ENCODE measurements around the gene PDK4. TPM values are rescaled to one million over a fixed set of nuclear protein-coding genes. Genes with fewer than 3 reads are reported as not detected.

PDK4 gene
- total RNA-seq: not detected

GRCh38 chr7:95596198-95597063, at the start of gene PDK4:
PDK4 (minus strand) TSS chr7:95596516; CDS start chr7:95596293, 223 bp downstream.
- Mint-ChIP-seq H3K4me1 (no peaks in the 10 kb centered on the region), H3K27me3 (peaks cover 22% of the 10 kb centered on the region), H3K9me3 (ENCODE audit: low read depth) (no peaks in the 10 kb centered on the region), H3K27ac (no peak within 1 kb of the TSS), H3K4me3 (no peak within 1 kb of the TSS), H3K36me3 (ENCODE audit: low read depth) (no peaks in the 10 kb centered on the region)
- ChIA-PET POLR2A (no interaction called here), CTCF (interaction anchor here (1.0 kb wide), 1 partner anchor 9 kb away, joined by 3 read pairs; no protein-coding TSS in a partner anchor)
- DNase-seq (no peak), ATAC-seq (no peak)
- intact Hi-C loops (cut with DNase I, micrococcal nuclease): no loop called here

- H3K4me1 Mint-ChIP-seq: no peaks in the 10 kb centered on the region
- H3K27ac Mint-ChIP-seq: no peak overlapping the region
- ATAC-seq (no peak), DNase-seq (no peak)
- POLR2A ChIA-PET: no interaction called here
- H3K4me3 Mint-ChIP-seq: no peak overlapping the region
- no peaks in the 10 kb centered on the region for H3K9me3 Mint-ChIP-seq (ENCODE audit: low read depth)
- no peaks in the 10 kb centered on the region for H3K36me3 Mint-ChIP-seq (ENCODE audit: low read depth)
- intact Hi-C loops (cut with DNase I, micrococcal nuclease): no loop called here
- H3K27me3 Mint-ChIP-seq: peaks cover 2% of the 10 kb centered on the region
- CTCF ChIA-PET: no interaction called here
These were observed 45.9 kb upstream of the PDK4 start for GRCh38 chr7:95642173-95642572.

- Mint-ChIP-seq H3K36me3 (ENCODE audit: low read depth) (no peaks in the 10 kb centered on the region), H3K4me1 (no peaks in the 10 kb centered on the region), H3K4me3 (no peak overlapping the region), H3K9me3 (ENCODE audit: low read depth) (no peaks in the 10 kb centered on the region), H3K27me3 (no peaks in the 10 kb centered on the region), H3K27ac (no peak overlapping the region)
- DNase-seq: no peak
- no peak for ATAC-seq
- intact Hi-C loops (cut with DNase I, micrococcal nuclease): no loop called here
- POLR2A ChIA-PET: no interaction called here
- CTCF ChIA-PET: interaction anchor here (0.7 kb wide), 1 partner anchor 140 kb away, joined by 3 read pairs; no protein-coding TSS in a partner anchor
These were observed 40.0 kb upstream of the PDK4 start for GRCh38 chr7:95636140-95636940.

- no peaks in the 10 kb centered on the region for H3K36me3 Mint-ChIP-seq (ENCODE audit: low read depth)
- H3K4me3 Mint-ChIP-seq: no peak overlapping the region
- no peak overlapping the region for H3K27ac Mint-ChIP-seq
- ChIA-PET POLR2A (no interaction called here), CTCF (no interaction called here)
- ATAC-seq (no peak), DNase-seq (no peak)
- no peaks in the 10 kb centered on the region for H3K4me1 Mint-ChIP-seq
- H3K9me3 Mint-ChIP-seq (ENCODE audit: low read depth): no peaks in the 10 kb centered on the region
- no peaks in the 10 kb centered on the region for H3K27me3 Mint-ChIP-seq
- intact Hi-C loops (cut with DNase I, micrococcal nuclease): no loop called here
These were observed 36.3 kb upstream of the PDK4 start for GRCh38 chr7:95632609-95633008.

- Mint-ChIP-seq H3K4me1 (no peaks in the 10 kb centered on the region), H3K9me3 (ENCODE audit: low read depth) (no peaks in the 10 kb centered on the region), H3K36me3 (ENCODE audit: low read depth) (no peaks in the 10 kb centered on the region), H3K27me3 (no peaks in the 10 kb centered on the region), H3K27ac (no peak overlapping the region), H3K4me3 (no peak overlapping the region)
- ATAC-seq (no peak), DNase-seq (no peak)
- CTCF ChIA-PET: no interaction called here
- intact Hi-C loops (cut with DNase I, micrococcal nuclease): no loop called here
- POLR2A ChIA-PET: no interaction called here
These were observed 35.2 kb upstream of the PDK4 start for GRCh38 chr7:95631527-95631926.

- DNase-seq (no peak), ATAC-seq (no peak)
- Mint-ChIP-seq H3K4me1 (no peaks in the 10 kb centered on the region), H3K4me3 (no peak overlapping the region), H3K27me3 (no peaks in the 10 kb centered on the region), H3K9me3 (ENCODE audit: low read depth) (no peaks in the 10 kb centered on the region), H3K27ac (no peak overlapping the region), H3K36me3 (ENCODE audit: low read depth) (no peaks in the 10 kb centered on the region)
- ChIA-PET POLR2A (no interaction called here), CTCF (interaction anchor here (0.5 kb wide), 1 partner anchor 21 kb away, joined by 3 read pairs; no protein-coding TSS in a partner anchor)
- intact Hi-C loops (cut with DNase I, micrococcal nuclease): no loop called here
These were observed 34.6 kb upstream of the PDK4 start for GRCh38 chr7:95630702-95631458.

DNA sequence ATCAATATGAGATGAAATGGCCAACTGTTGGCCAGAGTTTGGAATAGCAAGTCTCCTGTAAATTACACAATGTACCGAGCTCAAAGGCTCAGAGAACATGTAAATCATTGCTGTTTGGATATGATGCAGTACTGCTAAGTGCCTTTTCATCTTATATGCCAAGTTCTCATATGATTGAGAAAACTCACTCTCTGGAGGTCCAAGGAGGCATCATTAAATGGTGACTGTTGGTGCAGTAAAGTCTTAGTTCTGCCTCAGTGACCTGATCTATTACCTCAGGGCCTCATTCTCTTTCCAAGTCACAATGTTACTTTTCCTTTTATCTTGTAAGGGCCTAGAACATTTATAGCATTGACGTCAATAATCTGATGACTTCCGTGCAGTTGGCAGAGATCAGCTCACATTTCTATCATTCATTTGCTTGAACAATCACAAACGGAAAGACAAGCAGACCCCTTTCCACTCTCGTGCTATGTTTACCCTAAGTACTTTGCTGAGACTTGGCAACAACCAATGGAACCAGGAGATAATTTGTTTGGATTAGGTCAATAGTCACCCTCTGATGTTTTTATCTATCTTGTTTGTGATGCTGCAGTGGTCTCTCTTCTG, 32.6 kb upstream of the PDK4 start:
- intact Hi-C loops (cut with DNase I, micrococcal nuclease): no loop called here
- Mint-ChIP-seq H3K9me3 (ENCODE audit: low read depth) (no peaks in the 10 kb centered on the region), H3K36me3 (ENCODE audit: low read depth) (no peaks in the 10 kb centered on the region), H3K27me3 (peaks cover 2% of the 10 kb centered on the region), H3K4me3 (no peak overlapping the region), H3K27ac (no peak overlapping the region), H3K4me1 (no peaks in the 10 kb centered on the region)
- ATAC-seq (no peak), DNase-seq (no peak)
- ChIA-PET POLR2A (no interaction called here), CTCF (no interaction called here)

DNA sequence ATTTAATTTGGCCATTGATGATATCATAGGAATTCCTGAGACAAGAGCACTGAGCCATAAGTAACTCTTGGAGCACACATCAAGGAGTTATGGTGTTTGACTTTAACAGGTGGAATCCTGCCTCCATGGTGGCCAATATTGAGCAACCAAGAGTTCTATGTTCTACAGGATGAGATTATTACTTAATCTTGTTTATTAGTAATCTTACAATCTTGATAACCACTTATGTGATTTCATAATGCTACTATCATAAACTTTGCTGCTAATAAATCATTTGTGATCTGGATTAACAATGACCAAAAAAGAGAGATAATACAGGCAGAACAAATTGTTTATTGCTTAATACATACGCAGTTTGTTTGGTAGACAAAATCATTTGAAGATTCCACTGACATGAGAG, 27.5 kb upstream of the PDK4 start:
- ATAC-seq (no peak), DNase-seq (no peak)
- peaks cover 2% of the 10 kb centered on the region for H3K27me3 Mint-ChIP-seq
- no peaks in the 10 kb centered on the region for H3K36me3 Mint-ChIP-seq (ENCODE audit: low read depth)
- no peak overlapping the region for H3K4me3 Mint-ChIP-seq
- ChIA-PET POLR2A (no interaction called here), CTCF (interaction anchor here (0.6 kb wide), 1 partner anchor 847 kb away, joined by 3 read pairs; no protein-coding TSS in a partner anchor)
- no peaks in the 10 kb centered on the region for H3K9me3 Mint-ChIP-seq (ENCODE audit: low read depth)
- H3K27ac Mint-ChIP-seq: no peak overlapping the region
- intact Hi-C loops (cut with DNase I, micrococcal nuclease): no loop called here
- no peaks in the 10 kb centered on the region for H3K4me1 Mint-ChIP-seq

DNA sequence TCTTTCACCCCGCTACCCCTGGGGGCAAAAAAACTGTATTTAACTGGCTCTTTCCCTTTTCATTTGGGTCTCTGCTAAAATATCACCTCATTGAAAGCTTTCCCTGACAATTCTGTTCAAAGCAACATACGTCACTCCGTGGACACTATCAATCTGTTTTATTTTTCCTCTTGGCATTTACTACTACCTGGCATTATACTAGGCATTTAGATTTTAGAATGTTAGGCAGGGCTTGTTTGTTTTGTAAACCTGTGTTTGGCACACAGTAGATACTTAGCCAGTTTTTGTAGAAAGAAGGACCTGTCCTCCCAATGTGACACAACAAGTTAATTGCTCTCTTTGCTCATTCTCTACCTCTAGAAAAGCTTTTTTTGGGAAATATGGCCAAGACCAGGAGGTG, 26.5 kb upstream of the PDK4 start:
- DNase-seq: no peak
- intact Hi-C loops (cut with DNase I, micrococcal nuclease): no loop called here
- H3K4me1 Mint-ChIP-seq: no peaks in the 10 kb centered on the region
- POLR2A ChIA-PET: no interaction called here
- ATAC-seq: no peak
- peaks cover 2% of the 10 kb centered on the region for H3K27me3 Mint-ChIP-seq
- H3K27ac Mint-ChIP-seq: no peak overlapping the region
- no peaks in the 10 kb centered on the region for H3K9me3 Mint-ChIP-seq (ENCODE audit: low read depth)
- H3K36me3 Mint-ChIP-seq (ENCODE audit: low read depth): no peaks in the 10 kb centered on the region
- CTCF ChIA-PET: no interaction called here
- H3K4me3 Mint-ChIP-seq: no peak overlapping the region

GRCh38 chr7:95622001-95622549, 25.8 kb upstream of the PDK4 start:
- ChIA-PET CTCF (no interaction called here), POLR2A (no interaction called here)
- ATAC-seq: no peak
- intact Hi-C loops (cut with DNase I, micrococcal nuclease): no loop called here
- H3K27ac Mint-ChIP-seq: no peak overlapping the region
- no peaks in the 10 kb centered on the region for H3K9me3 Mint-ChIP-seq (ENCODE audit: low read depth)
- H3K36me3 Mint-ChIP-seq (ENCODE audit: low read depth): no peaks in the 10 kb centered on the region
- H3K27me3 Mint-ChIP-seq: peaks cover 2% of the 10 kb centered on the region
- no peak overlapping the region for H3K4me3 Mint-ChIP-seq
- H3K4me1 Mint-ChIP-seq: no peaks in the 10 kb centered on the region
- DNase-seq: no peak

- H3K27ac Mint-ChIP-seq: no peak overlapping the region
- no peak for ATAC-seq
- CTCF ChIA-PET: no interaction called here
- no peaks in the 10 kb centered on the region for H3K4me1 Mint-ChIP-seq
- POLR2A ChIA-PET: no interaction called here
- H3K9me3 Mint-ChIP-seq (ENCODE audit: low read depth): no peaks in the 10 kb centered on the region
- no peak for DNase-seq
- no peak overlapping the region for H3K4me3 Mint-ChIP-seq
- H3K27me3 Mint-ChIP-seq: peaks cover 2% of the 10 kb centered on the region
- intact Hi-C loops (cut with DNase I, micrococcal nuclease): no loop called here
- H3K36me3 Mint-ChIP-seq (ENCODE audit: low read depth): no peaks in the 10 kb centered on the region
These were observed 25.1 kb upstream of the PDK4 start for GRCh38 chr7:95621404-95621803.

Data from activated CD4-positive, alpha-beta T cell treated with anti-CD3 and anti-CD28 coated beads for 36 hours (primary cell).